Stomach (tissue), 9 donors: Measurements from ENCODE around the gene EIF3D. TPM values are rescaled to one million over a fixed set of nuclear protein-coding genes. Genes with fewer than 3 reads are reported as not detected.

Experiments
- DNase-seq, 2 donors: peaks; one replicate each; pipeline versions ENCODE4 v3.0.0 to v3.0.0-alpha.2; 2013 to 2019
- H3K27ac ChIP-seq, 5 donors: fragments of 200-600 bp in 4 of 5; sonication (generic) in 4 of 5; one replicate each; pipeline ENCODE4 v1.5.1; 2013 to 2019; ENCODE audit warnings: mild to moderate bottlenecking in 1 of 5, moderate library complexity in 1 of 5
- H3K27me3 ChIP-seq, 3 donors: fragments of 200-600 bp; sonication (generic); one replicate each; pipeline ENCODE4 v1.5.1; 2017 to 2019; ENCODE audit warnings: mixed run types in 1 of 3
- H3K36me3 ChIP-seq, 4 donors: fragments of 200-600 bp; sonication (generic); 1 replicate in 3 of 4; 2 replicates in 1 of 4; pipeline ENCODE4 v1.5.1; 2016 to 2019
- H3K4me1 ChIP-seq, 4 donors: fragments of 200-600 bp; sonication (generic); one replicate each; pipeline ENCODE4 v1.5.1; 2016 to 2019
- H3K4me3 ChIP-seq, 4 donors: fragments of 200-600 bp; sonication (generic) in 3 of 4; one replicate each; pipeline ENCODE4 v1.5.1; 2016 to 2019; ENCODE audit warnings: mild to moderate bottlenecking in 1 of 4
- H3K9me3 ChIP-seq, 4 donors: fragments of 200-600 bp; sonication (generic); one replicate each; pipeline ENCODE4 v1.5.1; 2016 to 2019
- CTCF ChIP-seq, 7 experiments: fragments of 450-650 bp in 4 of 7; fragments of 200-600 bp in 3 of 7; sonication (generic) in 3 of 7; IDR thresholded peaks; one replicate each; pipeline ENCODE4 v1.5.1; 2016 to 2019; ENCODE audit warnings: antibody characterized with exemption in 7 of 7, control low read depth in 2 of 7, mild to moderate bottlenecking in 1 of 7
- EP300 ChIP-seq: sonication (generic); formaldehyde crosslinking; IDR thresholded peaks from one replicate; pipeline ENCODE4 v1.6.1; 2017; ENCODE audit warnings: antibody characterized with exemption
- POLR2A ChIP-seq, 4 donors: fragments of 450-650 bp; IDR thresholded peaks; one replicate each; pipeline ENCODE4 v1.6.1; 2016; ENCODE audit warnings: antibody characterized with exemption in 4 of 4, control low read depth in 2 of 4, mild to moderate bottlenecking in 1 of 4, moderate library complexity in 1 of 4
- POLR2AphosphoS5 ChIP-seq, 3 donors: sonication (generic); formaldehyde crosslinking; IDR thresholded peaks; one replicate each; pipeline ENCODE4 v1.6.1; 2016; ENCODE audit warnings: antibody characterized with exemption in 3 of 3
- WGBS, 5 donors: extraction: QIAGEN DNeasy Blood & Tissue Kit in 3 of 5; methylation state at CpG; one replicate each; pipeline versions ENCODE4 v1.1.5 to v1.1.7; 2013 to 2018; 5-methylcytosine and 5-hydroxymethylcytosine counted together
- intact Hi-C: fragments of 100-400 bp; cut with DNase I; formaldehyde crosslinking; loops from one replicate; pipeline ENCODE4 v1.15.1; 2023; ENCODE audit warnings: low total_unique reads
- polyA plus RNA-seq, 3 donors: library from polyadenylated mRNA; stranded (reverse); fragments of 200-250 nt; gene quantifications; one replicate each; pipeline ENCODE4 v1.2.3, GENCODE V29; 2013
- total RNA-seq, 5 donors: library from RNA; depleted of rRNA; stranded (reverse); fragments of >200 nt; gene quantifications; one replicate each; pipeline versions ENCODE4 v1.1.0 to v1.2.3, GENCODE V29; 2014 to 2016
- donor health status: healthy with polysubstance abuse.
- donor health status: Bipolar disorder and iron deficiency.
- donor health status: healthy.

EIF3D gene
- total and polyA plus RNA-seq, 8 donors = 80.4 to 242 (median 187) TPM

- WGBS, 5 donors = 67 to 87% (median 76%) methylated on average over 6 to 7 of the region's 7 CpGs
- TF ChIP-seq CTCF (IDR thresholded peaks at IDR 0.05) = no peak
- no peaks in the 10 kb centered on the region for H3K9me3 ChIP-seq
- intact Hi-C loops = no loop called here
- peaks cover 40 to 80% (median 51%) of the 10 kb centered on the region in 4 donors for H3K4me1 ChIP-seq
- H3K27me3 ChIP-seq = no peaks in the 10 kb centered on the region
- peak overlapping the region in 4 of 5 donors; percentile 76 to 94 (median 84) for H3K27ac ChIP-seq
- no peak for DNase-seq
- H3K36me3 ChIP-seq = peaks cover 8 to 41% (median 39%) of the 10 kb centered on the region in 4 donors
- H3K4me3 ChIP-seq = no peak overlapping the region
Observed at GRCh38 chr22:36467946-36468345, 61.0 kb downstream of the EIF3D start.

GRCh38 chr22:36467042-36467810 is 61.7 kb downstream of the EIF3D start:
- Histone ChIP-seq H3K27me3 (no peaks in the 10 kb centered on the region), H3K27ac (peak overlapping the region in 4 of 5 donors; percentile 76 to 94 (median 84)), H3K9me3 (no peaks in the 10 kb centered on the region), H3K4me1 (peaks cover 42 to 78% (median 55%) of the 10 kb centered on the region in 4 donors), H3K4me3 (no peak overlapping the region), H3K36me3 (peaks cover 3 to 34% (median 32%) of the 10 kb centered on the region in 4 donors)
- TF ChIP-seq POLR2A (IDR thresholded peaks at IDR 0.05) (no peak), CTCF (IDR thresholded peaks at IDR 0.05) (no peak), EP300 (no peak), POLR2AphosphoS5 (IDR thresholded peaks at IDR 0.05) (no peak)
- WGBS, 5 donors = 55 to 76% (median 70%) methylated on average over 13 to 14 of the region's 14 CpGs
- DNase-seq = peak in 1 of 2 donors; percentile 72
- intact Hi-C loops = no loop called here

- no peak overlapping the region for H3K4me3 ChIP-seq
- no peak for DNase-seq
- no peak for TF ChIP-seq POLR2A (IDR thresholded peaks at IDR 0.05)
- no peak for TF ChIP-seq CTCF (IDR thresholded peaks at IDR 0.05)
- no peak for TF ChIP-seq POLR2AphosphoS5 (IDR thresholded peaks at IDR 0.05)
- no peak for TF ChIP-seq EP300
- intact Hi-C loops = no loop called here
- H3K4me1 ChIP-seq = peaks cover 48 to 88% (median 63%) of the 10 kb centered on the region in 4 donors
- no peaks in the 10 kb centered on the region for H3K27me3 ChIP-seq
- H3K27ac ChIP-seq = peak overlapping the region; percentile 75 to 94 (median 82)
- H3K9me3 ChIP-seq = no peaks in the 10 kb centered on the region
- WGBS, 5 donors = 73 to 89% (median 82%) methylated on average over 4 to 7 of the region's 7 CpGs
- H3K36me3 ChIP-seq = peaks cover 3 to 24% (median 22%) of the 10 kb centered on the region in 4 donors
Observed at GRCh38 chr22:36466258-36466657, 62.7 kb downstream of the EIF3D start.

- intact Hi-C loops = no loop called here
- peaks cover 46 to 87% (median 60%) of the 10 kb centered on the region in 4 donors for H3K4me1 ChIP-seq
- TF ChIP-seq EP300 (peak; percentile 69), POLR2AphosphoS5 (IDR thresholded peaks at IDR 0.05) (peak; percentile 63 to 87 (median 73)), CTCF (IDR thresholded peaks at IDR 0.05) (no peak)
- H3K9me3 ChIP-seq = no peaks in the 10 kb centered on the region
- H3K4me3 ChIP-seq = no peak overlapping the region
- H3K27ac ChIP-seq = peak overlapping the region; percentile 75 to 94 (median 82)
- 22 to 52% (median 31%) methylated on average over 16 to 25 of the region's 25 CpGs for WGBS, 5 donors
- H3K27me3 ChIP-seq = no peaks in the 10 kb centered on the region
- H3K36me3 ChIP-seq = peaks cover 3 to 19% (median 17%) of the 10 kb centered on the region in 4 donors
- DNase-seq = peak; percentile 89
Observed at GRCh38 chr22:36465232-36466021, 63.5 kb downstream of the EIF3D start.
